ENCODE results near the gene B4GALNT3. TPM values are rescaled to one million over a fixed set of nuclear protein-coding genes. Genes with fewer than 3 reads are reported as not detected.

The B4GALNT3 gene
- total and polyA plus RNA-seq, 3 donors from 2014 or later: 16.7 to 34.6 (median 24.3) TPM

DNA sequence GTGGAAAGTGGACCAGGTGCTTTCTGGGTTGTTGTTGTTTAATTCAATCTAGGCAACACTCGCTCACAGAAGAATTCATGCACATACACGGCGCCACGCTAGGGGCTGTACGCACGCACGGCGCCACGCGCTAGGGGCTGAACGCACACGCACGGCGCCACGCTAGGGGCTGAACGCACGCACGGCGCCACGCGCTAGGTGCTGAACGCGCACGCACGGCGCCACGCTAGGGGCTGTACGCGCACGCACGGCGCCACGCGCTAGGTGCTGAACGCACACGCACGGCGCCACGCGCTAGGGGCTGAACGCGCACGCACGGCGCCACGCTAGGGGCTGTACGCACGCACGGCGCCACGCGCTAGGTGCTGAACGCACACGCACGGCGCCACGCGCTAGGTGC is 149.2 kb downstream of the B4GALNT3 start:
- Histone ChIP-seq H3K36me3 (ENCODE audit: low read depth, missing control alignments) (no peaks in the 10 kb centered on the region), H3K4me1 (no peaks in the 10 kb centered on the region), H3K9me3 (no peaks in the 10 kb centered on the region), H3K4me3 (peak overlapping the region; percentile 17 to 45), H3K27me3 (no peaks in the 10 kb centered on the region), H3K27ac (no peak overlapping the region)
- intact Hi-C loops (cut with DNase I; ENCODE audit: low total_unique reads): no loop called here
- 76 to 77% methylated on average over 35 to 51 of the region's 58 CpGs for WGBS, 2 donors
- TF ChIP-seq, protein P1, sequence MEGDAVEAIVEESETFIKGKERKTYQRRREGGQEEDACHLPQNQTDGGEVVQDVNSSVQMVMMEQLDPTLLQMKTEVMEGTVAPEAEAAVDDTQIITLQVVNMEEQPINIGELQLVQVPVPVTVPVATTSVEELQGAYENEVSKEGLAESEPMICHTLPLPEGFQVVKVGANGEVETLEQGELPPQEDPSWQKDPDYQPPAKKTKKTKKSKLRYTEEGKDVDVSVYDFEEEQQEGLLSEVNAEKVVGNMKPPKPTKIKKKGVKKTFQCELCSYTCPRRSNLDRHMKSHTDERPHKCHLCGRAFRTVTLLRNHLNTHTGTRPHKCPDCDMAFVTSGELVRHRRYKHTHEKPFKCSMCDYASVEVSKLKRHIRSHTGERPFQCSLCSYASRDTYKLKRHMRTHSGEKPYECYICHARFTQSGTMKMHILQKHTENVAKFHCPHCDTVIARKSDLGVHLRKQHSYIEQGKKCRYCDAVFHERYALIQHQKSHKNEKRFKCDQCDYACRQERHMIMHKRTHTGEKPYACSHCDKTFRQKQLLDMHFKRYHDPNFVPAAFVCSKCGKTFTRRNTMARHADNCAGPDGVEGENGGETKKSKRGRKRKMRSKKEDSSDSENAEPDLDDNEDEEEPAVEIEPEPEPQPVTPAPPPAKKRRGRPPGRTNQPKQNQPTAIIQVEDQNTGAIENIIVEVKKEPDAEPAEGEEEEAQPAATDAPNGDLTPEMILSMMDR (IDR thresholded peaks at IDR 0.05): no peak
- TF ChIP-seq POLR2A (IDR thresholded peaks at IDR 0.05): no peak
- DNase-seq: no peak

DNA sequence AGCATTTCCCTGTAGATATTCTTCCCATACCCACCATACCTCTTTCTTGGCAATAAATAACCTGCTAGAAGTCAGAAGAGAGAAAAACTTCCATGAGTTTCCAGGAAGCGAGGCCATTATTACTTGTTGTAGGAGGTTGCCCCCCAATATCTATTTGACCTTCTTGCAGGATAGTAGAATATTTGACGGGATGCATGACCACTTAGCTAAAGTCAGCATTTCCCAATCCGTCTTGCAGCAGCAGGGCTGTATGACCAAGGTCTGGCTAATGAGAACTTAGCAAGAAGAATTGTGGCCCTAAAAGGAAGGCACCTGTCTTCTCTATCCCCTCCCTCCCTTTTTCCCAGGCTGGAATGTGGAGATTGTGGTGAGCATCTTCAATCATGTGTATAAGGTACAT is 152.0 kb downstream of the B4GALNT3 start:
- no peak overlapping the region for H3K27ac ChIP-seq
- intact Hi-C loops (cut with DNase I; ENCODE audit: low total_unique reads): no loop called here
- H3K4me1 ChIP-seq: no peaks in the 10 kb centered on the region
- TF ChIP-seq, protein P1 (IDR thresholded peaks at IDR 0.05): no peak
- no peak for TF ChIP-seq POLR2A (IDR thresholded peaks at IDR 0.05)
- no peaks in the 10 kb centered on the region for H3K9me3 ChIP-seq
- H3K4me3 ChIP-seq: no peak overlapping the region
- H3K36me3 ChIP-seq (ENCODE audit: low read depth, missing control alignments): no peaks in the 10 kb centered on the region
- DNase-seq: no peak
- H3K27me3 ChIP-seq: no peaks in the 10 kb centered on the region
- 85 to 96% methylated on average over 3 of the region's 3 CpGs for WGBS, 2 donors

DNA sequence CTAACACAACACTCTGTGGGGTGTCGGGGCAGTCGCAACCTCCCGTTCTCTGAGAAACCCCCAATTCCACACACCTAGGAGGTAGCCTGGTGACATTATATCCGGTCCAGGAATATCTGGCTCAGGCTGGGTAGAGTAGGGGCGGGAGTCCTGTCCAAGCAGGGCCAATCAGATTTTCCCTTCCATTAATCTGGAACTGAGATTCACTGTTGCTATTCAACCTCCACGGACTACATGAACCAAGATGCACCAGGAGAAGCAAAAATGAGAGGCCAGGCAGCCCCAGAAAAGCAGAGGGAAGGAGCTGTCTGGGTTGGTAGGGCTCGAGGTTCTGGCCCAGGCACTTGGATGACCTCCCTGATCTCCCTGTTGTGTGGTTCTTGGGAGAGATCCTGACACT is 152.6 kb downstream of the B4GALNT3 start:
- Histone ChIP-seq H3K36me3 (ENCODE audit: low read depth, missing control alignments) (no peaks in the 10 kb centered on the region), H3K4me1 (peaks cover 3% of the 10 kb centered on the region), H3K4me3 (no peak overlapping the region), H3K27me3 (no peaks in the 10 kb centered on the region), H3K9me3 (no peaks in the 10 kb centered on the region), H3K27ac (no peak overlapping the region)
- WGBS, 2 donors: 93% methylated on average over 7 of the region's 7 CpGs
- no peak for DNase-seq
- intact Hi-C loops (cut with DNase I; ENCODE audit: low total_unique reads): no loop called here
- TF ChIP-seq, protein P1 (IDR thresholded peaks at IDR 0.05): no peak
- TF ChIP-seq POLR2A (IDR thresholded peaks at IDR 0.05): no peak

DNA sequence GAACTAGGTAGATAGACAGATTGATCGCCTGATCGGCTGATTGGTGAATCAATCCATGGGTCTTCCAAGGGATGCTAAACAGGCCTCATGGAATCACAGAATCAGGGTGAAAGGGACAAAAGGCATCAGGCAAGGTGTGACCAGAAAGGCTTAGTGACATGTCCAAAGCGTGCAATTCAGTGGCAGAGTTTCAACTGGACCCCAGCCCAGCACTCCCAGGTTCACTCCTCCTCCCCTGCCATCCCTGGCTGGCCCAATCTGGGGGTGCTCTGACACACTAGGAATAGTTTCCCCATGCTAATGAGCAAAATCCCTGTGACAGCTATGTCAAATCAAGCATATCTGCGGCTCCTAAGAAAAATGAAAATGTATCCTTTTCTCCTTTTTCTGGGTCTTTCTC is 153.1 kb downstream of the B4GALNT3 start:
- H3K36me3 ChIP-seq (ENCODE audit: low read depth, missing control alignments): no peaks in the 10 kb centered on the region

More for the DNA sequence above, 153.1 kb downstream of the B4GALNT3 start:
- no peak for DNase-seq
- TF ChIP-seq POLR2A (IDR thresholded peaks at IDR 0.05): no peak
- TF ChIP-seq, protein P1 (IDR thresholded peaks at IDR 0.05): no peak
- H3K4me1 ChIP-seq: peaks cover 9% of the 10 kb centered on the region
- H3K27me3 ChIP-seq: no peaks in the 10 kb centered on the region
- no peak overlapping the region for H3K27ac ChIP-seq
- no peak overlapping the region for H3K4me3 ChIP-seq
- intact Hi-C loops (cut with DNase I; ENCODE audit: low total_unique reads): no loop called here
- no peaks in the 10 kb centered on the region for H3K9me3 ChIP-seq
- WGBS, 2 donors: 92 to 95% methylated on average over 4 of the region's 4 CpGs

Small RNA genes within 50 kb of the gene (small RNA-seq; reads per million reads assigned to genes)
- gene RNU7-103P: 0 to 0.09 reads per million in 2 donors

Other genes with a start within 250 kb of the B4GALNT3 start
- 10 to 100 TPM in 1 of 2 donors, 1 to 10 TPM in 1; 3.8 to 12.5 TPM for gene SLC6A12, start 245.8 kb upstream of the B4GALNT3 start, total RNA-seq
- 6.4 TPM for gene SLC6A12, start 245.8 kb upstream of the B4GALNT3 start, polyA plus RNA-seq (ENCODE audit: insufficient read depth, low read depth, low replicate concordance)
- 10 to 100 TPM in 1 of 2 donors, 1 to 10 TPM in 1; 3.5 to 12.5 TPM for gene SLC6A13, start 197.1 kb upstream of the B4GALNT3 start, total RNA-seq
- 4.7 TPM for gene SLC6A13, start 197.1 kb upstream of the B4GALNT3 start, polyA plus RNA-seq (ENCODE audit: insufficient read depth, low read depth, low replicate concordance)
- gene KDM5A, start 70.6 kb upstream of the B4GALNT3 start, total RNA-seq: 100 to 1,000 TPM; 113 to 127 TPM
- gene KDM5A, start 70.6 kb upstream of the B4GALNT3 start, polyA plus RNA-seq (ENCODE audit: insufficient read depth, low read depth, low replicate concordance): 41.7 TPM
- 10 to 100 TPM; 21.3 to 37.0 TPM for gene CCDC77, start 58.3 kb upstream of the B4GALNT3 start, total RNA-seq
- 19.5 TPM for gene CCDC77, start 58.3 kb upstream of the B4GALNT3 start, polyA plus RNA-seq (ENCODE audit: insufficient read depth, low read depth, low replicate concordance)
- 10 to 100 TPM in 1 of 2 donors, 1 to 10 TPM in 1; 9.2 to 17.3 TPM for gene NINJ2, start 203.5 kb downstream of the B4GALNT3 start, total RNA-seq
- gene NINJ2, start 203.5 kb downstream of the B4GALNT3 start, polyA plus RNA-seq (ENCODE audit: insufficient read depth, low read depth, low replicate concordance): 11.2 TPM